GM19452 (cell line): Measurements from ENCODE around the gene PROSER3.

Source experiments
- ATAC-seq: cut with Tn5 transposase; IDR thresholded peaks from one replicate; pipeline ENCODE4 v1.9.1; 2021; ENCODE audit not compliant: unreplicated experiment

Gene PROSER3

DNA sequence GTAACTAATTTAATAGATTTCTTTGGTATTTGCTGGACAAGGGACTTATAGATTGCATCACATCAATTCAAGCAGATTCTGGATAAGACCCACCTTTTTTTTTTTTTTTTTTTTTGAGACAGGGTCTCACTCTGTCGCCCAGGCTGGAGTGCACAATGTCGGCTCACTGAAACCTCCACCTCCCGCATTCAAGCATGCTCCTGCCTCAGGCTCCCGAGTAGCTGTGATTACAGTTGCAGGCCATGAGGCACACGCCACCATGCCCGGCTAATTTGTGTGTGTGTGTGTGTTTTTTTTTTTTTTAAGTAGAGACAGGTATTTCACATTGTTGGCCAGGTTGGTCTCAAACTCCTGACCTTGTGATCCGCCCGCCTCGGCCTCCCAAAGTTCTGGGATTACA lies 58.9 kb downstream of the PROSER3 start:
- no peak for ATAC-seq

DNA sequence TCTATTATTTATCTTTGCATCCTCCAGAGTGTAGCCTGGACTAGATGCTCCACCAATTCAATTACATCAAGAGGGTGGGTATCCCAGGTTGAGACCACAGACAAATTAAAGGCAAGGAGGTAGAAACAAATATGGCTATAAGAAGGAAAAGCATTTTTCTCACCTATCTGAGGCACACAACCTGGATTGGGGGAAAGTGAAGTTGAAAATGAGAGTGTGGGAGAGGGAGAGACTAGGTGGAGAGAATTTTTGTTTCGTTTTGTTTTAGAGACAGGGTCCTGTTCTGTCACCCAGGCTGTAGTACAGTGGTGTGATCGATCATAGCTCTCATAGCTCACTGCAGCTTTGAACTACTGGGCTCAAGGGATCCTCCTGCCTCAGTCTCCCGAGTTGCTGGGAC lies 60.5 kb downstream of the PROSER3 start:
- no peak for ATAC-seq
